NCI-H345 treated with DMSO at 0.1 percent for 48 hours (cell line): ENCODE data around the gene SLC25A40.
"Not testable (repeated sequence)": the region's sequence is repeated elsewhere in the genome, so short reads cannot be mapped to it uniquely, and the experiment has no call there.

ENCODE experiments used
- DNase-seq: peaks from one replicate; lab custom pipeline; 2025; ENCODE audit not compliant: unreplicated experiment; lab: John Stamatoyannopoulos, UW

Gene SLC25A40

GRCh38 chr7:87876040-87876868 lies at the start of gene SLC25A40, which contains the start of gene DBF4:
Gene SLC25A40 (minus strand): TSS chr7:87876360. CDS start chr7:87858727, 17,633 bp downstream.
Gene DBF4 (plus strand): TSS chr7:87876493. CDS start chr7:87876733, 240 bp downstream.
- peak; percentile 86 for DNase-seq

- peak; percentile 1 for DNase-seq
Measured at GRCh38 chr7:87922759-87923395, 46.7 kb upstream of the SLC25A40 start.

- no peak for DNase-seq
Measured at GRCh38 chr7:87920578-87920977, 44.4 kb upstream of the SLC25A40 start.

GRCh38 chr7:87919875-87920274 lies 43.7 kb upstream of the SLC25A40 start:
- no peak for DNase-seq

GRCh38 chr7:87918740-87919139 lies 42.6 kb upstream of the SLC25A40 start:
- DNase-seq = no peak

GRCh38 chr7:87912121-87912520 lies 36.0 kb upstream of the SLC25A40 start:
- no peak for DNase-seq

GRCh38 chr7:87908814-87909213 lies 32.7 kb upstream of the SLC25A40 start:
- DNase-seq = not testable (repeated sequence)

- DNase-seq = not testable (repeated sequence)
Measured at GRCh38 chr7:87907136-87907906, 31.2 kb upstream of the SLC25A40 start.

GRCh38 chr7:87899255-87899654 lies 23.1 kb upstream of the SLC25A40 start:
- DNase-seq = no peak

GRCh38 chr7:87895363-87895762 lies 19.2 kb upstream of the SLC25A40 start:
- no peak for DNase-seq

- no peak for DNase-seq
Measured at GRCh38 chr7:87886875-87887274, 10.7 kb upstream of the SLC25A40 start.

- DNase-seq = no peak
Measured at GRCh38 chr7:87885018-87885417, 8.9 kb upstream of the SLC25A40 start.

GRCh38 chr7:87882151-87882937 lies 6.2 kb upstream of the SLC25A40 start:
- no peak for DNase-seq

- DNase-seq = no peak
Measured at GRCh38 chr7:87878208-87878735, 2.1 kb upstream of the SLC25A40 start.

- no peak for DNase-seq
Measured at GRCh38 chr7:87877366-87878040, 1.3 kb upstream of the SLC25A40 start.

- DNase-seq = peak; percentile 21
Measured at GRCh38 chr7:87876869-87877234, 692 bp upstream of the SLC25A40 start.

GRCh38 chr7:87875151-87876039 lies 765 bp downstream of the SLC25A40 start:
- DNase-seq = no peak

GRCh38 chr7:87874066-87874465 lies 2.1 kb downstream of the SLC25A40 start:
- no peak for DNase-seq

- not testable (repeated sequence) for DNase-seq
Measured at GRCh38 chr7:87873328-87873727, 2.8 kb downstream of the SLC25A40 start.
